GM10248 (cell line): ENCODE data around the gene SRRM4.

Source experiments
- CTCF ChIA-PET: fragments of 300-600 bp; sonication (Branson Sonifier 250); formaldehyde crosslinking; extraction: SDS; loops from one replicate; lab custom pipeline; 2021; ENCODE audit warnings: antibody characterized with exemption; lab: Yijun Ruan, JAX
- POLR2A ChIA-PET: fragments of 350-650 bp; sonication (Branson Sonifier 250); formaldehyde crosslinking; extraction: SDS; loops from one replicate; lab custom pipeline; 2020; ENCODE audit warnings: antibody characterized with exemption; lab: Yijun Ruan, JAX
- DNase-seq: peaks from one replicate; pipeline ENCODE4 v3.0.0; 2012; ENCODE audit errors: extremely low spot score
- CTCF ChIP-seq: IDR thresholded peaks from 2 replicates; pipeline ENCODE4 v1.5.1; 2012; ENCODE audit warnings: mild to moderate bottlenecking, low read depth; ENCODE audit errors: extremely low read depth, missing control alignments, control extremely low read depth

SRRM4 gene

GRCh38 chr12:119072440-119072839 is 91.1 kb downstream of the SRRM4 start:
- POLR2A ChIA-PET = no interaction called here
- CTCF ChIA-PET = interaction anchor here (1.4 kb wide), 1 partner anchor 14 kb away, joined by 3 read pairs; no protein-coding TSS in a partner anchor
- DNase-seq = no peak

GRCh38 chr12:119075222-119075787 is 94.0 kb downstream of the SRRM4 start:
- ChIA-PET CTCF (no interaction called here), POLR2A (no interaction called here)
- no peak for TF ChIP-seq CTCF
- no peak for DNase-seq

More at GRCh38 chr12:119072440-119072839, 91.1 kb downstream of the SRRM4 start:
- no peak for TF ChIP-seq CTCF

GRCh38 chr12:119075918-119076317 is 94.6 kb downstream of the SRRM4 start:
- CTCF ChIA-PET = no interaction called here
- no peak for TF ChIP-seq CTCF
- POLR2A ChIA-PET = no interaction called here
- DNase-seq = no peak

DNA sequence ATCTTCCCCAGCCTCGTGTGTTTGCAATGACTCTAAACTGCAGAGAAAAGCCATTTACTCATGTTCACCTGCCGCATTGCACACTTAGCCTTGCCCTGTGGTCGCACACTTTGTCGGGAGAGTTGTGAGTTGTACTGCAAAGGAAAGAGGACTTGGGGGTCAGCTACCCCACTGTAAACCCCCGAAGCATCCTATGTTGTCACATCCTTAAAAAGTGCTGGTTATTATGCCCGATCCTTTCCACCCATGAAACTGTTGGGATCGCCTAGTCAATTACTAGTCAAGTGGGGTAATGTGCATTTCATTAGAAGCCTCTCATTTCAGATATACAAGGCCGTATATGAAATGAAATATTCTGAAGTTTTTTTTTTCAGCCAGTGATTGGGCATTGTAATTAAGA is 98.2 kb downstream of the SRRM4 start:
- CTCF ChIA-PET = no interaction called here
- no peak for DNase-seq
- no peak for TF ChIP-seq CTCF

GRCh38 chr12:119082016-119082415 is 100.7 kb downstream of the SRRM4 start:
- no peak for TF ChIP-seq CTCF
- no peak for DNase-seq
- CTCF ChIA-PET = no interaction called here
- POLR2A ChIA-PET = no interaction called here

More for the DNA sequence above, 98.2 kb downstream of the SRRM4 start:
- POLR2A ChIA-PET = no interaction called here

DNA sequence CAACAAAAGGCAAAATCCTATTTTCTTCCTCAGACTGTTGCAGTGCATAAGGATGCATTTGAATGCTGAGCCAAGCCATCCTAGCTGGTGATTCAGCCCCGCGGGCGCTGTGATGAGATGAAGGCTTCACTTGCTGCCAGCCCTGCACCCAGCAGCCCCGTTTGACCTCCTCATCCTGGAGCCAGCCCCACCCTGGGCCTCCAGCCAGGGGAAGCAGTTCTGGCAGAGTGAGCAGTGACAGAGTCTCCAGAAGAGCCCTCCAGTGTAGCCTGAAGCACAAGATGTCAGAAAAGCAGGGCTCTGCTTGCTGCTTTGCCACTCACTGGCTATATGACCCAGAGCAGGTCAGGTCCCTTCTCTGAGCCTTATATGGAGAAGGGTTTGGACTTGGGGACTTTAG is 101.2 kb downstream of the SRRM4 start:
- no peak for DNase-seq
- ChIA-PET CTCF (interaction anchor here (0.8 kb wide), 1 partner anchor 45 kb away, joined by 3 read pairs; no protein-coding TSS in a partner anchor), POLR2A (no interaction called here)
- no peak for TF ChIP-seq CTCF
